Measurements from ENCODE around the gene KIF2C.

GRCh38 chr1:44693900-44694299 is 45.7 kb upstream of the KIF2C start:
- TF ChIP-seq POLR2A (IDR thresholded peaks at IDR 0.05; ENCODE audit: low read depth, low read length), result no peak
- TF ChIP-seq, protein P1, sequence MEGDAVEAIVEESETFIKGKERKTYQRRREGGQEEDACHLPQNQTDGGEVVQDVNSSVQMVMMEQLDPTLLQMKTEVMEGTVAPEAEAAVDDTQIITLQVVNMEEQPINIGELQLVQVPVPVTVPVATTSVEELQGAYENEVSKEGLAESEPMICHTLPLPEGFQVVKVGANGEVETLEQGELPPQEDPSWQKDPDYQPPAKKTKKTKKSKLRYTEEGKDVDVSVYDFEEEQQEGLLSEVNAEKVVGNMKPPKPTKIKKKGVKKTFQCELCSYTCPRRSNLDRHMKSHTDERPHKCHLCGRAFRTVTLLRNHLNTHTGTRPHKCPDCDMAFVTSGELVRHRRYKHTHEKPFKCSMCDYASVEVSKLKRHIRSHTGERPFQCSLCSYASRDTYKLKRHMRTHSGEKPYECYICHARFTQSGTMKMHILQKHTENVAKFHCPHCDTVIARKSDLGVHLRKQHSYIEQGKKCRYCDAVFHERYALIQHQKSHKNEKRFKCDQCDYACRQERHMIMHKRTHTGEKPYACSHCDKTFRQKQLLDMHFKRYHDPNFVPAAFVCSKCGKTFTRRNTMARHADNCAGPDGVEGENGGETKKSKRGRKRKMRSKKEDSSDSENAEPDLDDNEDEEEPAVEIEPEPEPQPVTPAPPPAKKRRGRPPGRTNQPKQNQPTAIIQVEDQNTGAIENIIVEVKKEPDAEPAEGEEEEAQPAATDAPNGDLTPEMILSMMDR (conservative IDR thresholded peaks at IDR 0.05; ENCODE audit: low read depth, low read length), result no peak
- TF ChIP-seq USF2 (IDR thresholded peaks at IDR 0.05; ENCODE audit: low read depth, low read length), result no peak

All from IMR-90 (cell line).